Measurements from ENCODE around the gene RAB40A.

DNA sequence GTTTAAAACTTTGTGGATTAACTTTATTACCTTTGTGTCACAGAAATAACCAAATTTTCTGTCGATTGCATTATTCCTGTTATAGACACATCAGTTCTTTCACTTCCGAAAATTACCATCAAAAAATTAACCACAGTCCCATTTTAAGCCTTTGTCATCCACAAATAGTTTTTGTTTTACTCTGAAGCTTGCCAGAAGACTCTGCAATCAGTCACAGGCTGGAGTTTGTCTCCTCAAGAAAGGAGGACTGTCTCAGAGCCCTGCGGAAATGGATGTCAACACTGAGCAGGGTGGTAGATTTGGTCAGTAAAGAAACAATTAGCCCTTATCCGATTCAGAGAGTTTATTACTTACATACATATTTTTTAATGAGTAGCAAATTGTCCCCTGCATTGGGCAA lies 45.9 kb upstream of the RAB40A start:
- TF ChIP-seq, protein P1, sequence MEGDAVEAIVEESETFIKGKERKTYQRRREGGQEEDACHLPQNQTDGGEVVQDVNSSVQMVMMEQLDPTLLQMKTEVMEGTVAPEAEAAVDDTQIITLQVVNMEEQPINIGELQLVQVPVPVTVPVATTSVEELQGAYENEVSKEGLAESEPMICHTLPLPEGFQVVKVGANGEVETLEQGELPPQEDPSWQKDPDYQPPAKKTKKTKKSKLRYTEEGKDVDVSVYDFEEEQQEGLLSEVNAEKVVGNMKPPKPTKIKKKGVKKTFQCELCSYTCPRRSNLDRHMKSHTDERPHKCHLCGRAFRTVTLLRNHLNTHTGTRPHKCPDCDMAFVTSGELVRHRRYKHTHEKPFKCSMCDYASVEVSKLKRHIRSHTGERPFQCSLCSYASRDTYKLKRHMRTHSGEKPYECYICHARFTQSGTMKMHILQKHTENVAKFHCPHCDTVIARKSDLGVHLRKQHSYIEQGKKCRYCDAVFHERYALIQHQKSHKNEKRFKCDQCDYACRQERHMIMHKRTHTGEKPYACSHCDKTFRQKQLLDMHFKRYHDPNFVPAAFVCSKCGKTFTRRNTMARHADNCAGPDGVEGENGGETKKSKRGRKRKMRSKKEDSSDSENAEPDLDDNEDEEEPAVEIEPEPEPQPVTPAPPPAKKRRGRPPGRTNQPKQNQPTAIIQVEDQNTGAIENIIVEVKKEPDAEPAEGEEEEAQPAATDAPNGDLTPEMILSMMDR (IDR thresholded peaks at IDR 0.05; ENCODE audit: insufficient read depth, low read length, poor library complexity, severe bottlenecking) = no peak
- TF ChIP-seq EZH2phosphoT487 (conservative IDR thresholded peaks at IDR 0.05; ENCODE audit: low read length) = no peak
